Neural crest cell (in vitro differentiated cells): ENCODE measurements around the gene RFFL. TPM values are rescaled to one million over a fixed set of nuclear protein-coding genes. Genes with fewer than 3 reads are reported as not detected.

Source experiments
- DNase-seq: peaks from one replicate; pipeline ENCODE4 v3.0.0; 2021; ENCODE audit warnings: low read depth, mixed read lengths, low spot score
- H3K27ac Mint-ChIP-seq: one replicate; pipeline ENCODE4 v1.8.0; 2021; ENCODE audit warnings: mild to moderate bottlenecking, mixed read lengths; ENCODE audit not compliant: unreplicated experiment
- H3K27me3 Mint-ChIP-seq: 2 replicates; pipeline ENCODE4 v1.8.0; 2021; ENCODE audit warnings: low read depth, mild to moderate bottlenecking, mixed read lengths
- H3K36me3 Mint-ChIP-seq: 2 replicates; pipeline ENCODE4 v1.8.0; 2021; ENCODE audit warnings: low read depth, mild to moderate bottlenecking, mixed read lengths
- H3K4me1 Mint-ChIP-seq: 2 replicates; pipeline ENCODE4 v1.8.0; 2021; ENCODE audit warnings: mixed read lengths
- H3K4me3 Mint-ChIP-seq: one replicate; pipeline ENCODE4 v1.8.0; 2021; ENCODE audit warnings: mild to moderate bottlenecking, mixed read lengths
- H3K9me3 Mint-ChIP-seq: 2 replicates; pipeline ENCODE4 v1.8.0; 2021; ENCODE audit warnings: mixed read lengths
- total RNA-seq: library from RNA; stranded (reverse); gene quantifications from 2 replicates; pipeline ENCODE4 v1.2.1, GENCODE V29; 2021
- TF ChIP-seq, protein P1 (sequence below): fragments of 200-600 bp; sonication (generic); conservative IDR thresholded peaks from 2 replicates; pipeline ENCODE4 v1.5.0; 2021; ENCODE audit warnings: antibody characterized with exemption, mild to moderate bottlenecking

The RFFL gene
- total RNA-seq, 1 donor from 2014 or later, result 22.5 TPM

DNA sequence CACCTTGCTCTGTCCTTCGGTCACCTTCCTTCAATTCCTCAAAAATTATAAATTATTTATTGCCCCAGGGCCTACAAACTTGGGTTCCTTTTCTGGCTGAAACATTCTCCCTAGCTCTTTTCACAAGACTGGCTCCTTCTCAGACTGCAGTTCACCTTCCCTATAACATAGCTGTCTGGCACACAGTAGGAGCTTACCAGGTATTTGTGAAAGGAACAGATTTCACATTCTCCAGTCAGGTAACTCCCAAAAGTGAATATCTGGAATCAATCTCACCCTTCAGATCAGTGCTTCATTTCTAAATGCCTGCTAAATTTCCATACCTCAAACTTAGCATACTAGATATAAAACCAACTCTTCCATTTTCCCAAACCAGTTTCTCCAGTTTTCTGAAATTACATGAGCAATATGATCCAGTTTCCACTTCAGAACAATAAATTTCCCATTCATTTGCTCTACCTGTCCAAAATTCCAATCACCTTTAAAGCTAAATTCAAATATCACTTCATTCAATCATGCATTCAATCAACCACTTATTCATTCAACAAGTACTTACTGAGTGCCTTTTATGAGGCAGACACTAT lies 6.1 kb downstream of the RFFL start:
- no peaks in the 10 kb centered on the region for H3K9me3 Mint-ChIP-seq
- H3K27me3 Mint-ChIP-seq, result no peaks in the 10 kb centered on the region
- no peak for DNase-seq
- no peak overlapping the region for H3K27ac Mint-ChIP-seq
- H3K36me3 Mint-ChIP-seq, result peaks cover 3% of the 10 kb centered on the region
- TF ChIP-seq, protein P1, sequence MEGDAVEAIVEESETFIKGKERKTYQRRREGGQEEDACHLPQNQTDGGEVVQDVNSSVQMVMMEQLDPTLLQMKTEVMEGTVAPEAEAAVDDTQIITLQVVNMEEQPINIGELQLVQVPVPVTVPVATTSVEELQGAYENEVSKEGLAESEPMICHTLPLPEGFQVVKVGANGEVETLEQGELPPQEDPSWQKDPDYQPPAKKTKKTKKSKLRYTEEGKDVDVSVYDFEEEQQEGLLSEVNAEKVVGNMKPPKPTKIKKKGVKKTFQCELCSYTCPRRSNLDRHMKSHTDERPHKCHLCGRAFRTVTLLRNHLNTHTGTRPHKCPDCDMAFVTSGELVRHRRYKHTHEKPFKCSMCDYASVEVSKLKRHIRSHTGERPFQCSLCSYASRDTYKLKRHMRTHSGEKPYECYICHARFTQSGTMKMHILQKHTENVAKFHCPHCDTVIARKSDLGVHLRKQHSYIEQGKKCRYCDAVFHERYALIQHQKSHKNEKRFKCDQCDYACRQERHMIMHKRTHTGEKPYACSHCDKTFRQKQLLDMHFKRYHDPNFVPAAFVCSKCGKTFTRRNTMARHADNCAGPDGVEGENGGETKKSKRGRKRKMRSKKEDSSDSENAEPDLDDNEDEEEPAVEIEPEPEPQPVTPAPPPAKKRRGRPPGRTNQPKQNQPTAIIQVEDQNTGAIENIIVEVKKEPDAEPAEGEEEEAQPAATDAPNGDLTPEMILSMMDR, result no peak
- H3K4me1 Mint-ChIP-seq, result peaks cover 3% of the 10 kb centered on the region
- no peak overlapping the region for H3K4me3 Mint-ChIP-seq

DNA sequence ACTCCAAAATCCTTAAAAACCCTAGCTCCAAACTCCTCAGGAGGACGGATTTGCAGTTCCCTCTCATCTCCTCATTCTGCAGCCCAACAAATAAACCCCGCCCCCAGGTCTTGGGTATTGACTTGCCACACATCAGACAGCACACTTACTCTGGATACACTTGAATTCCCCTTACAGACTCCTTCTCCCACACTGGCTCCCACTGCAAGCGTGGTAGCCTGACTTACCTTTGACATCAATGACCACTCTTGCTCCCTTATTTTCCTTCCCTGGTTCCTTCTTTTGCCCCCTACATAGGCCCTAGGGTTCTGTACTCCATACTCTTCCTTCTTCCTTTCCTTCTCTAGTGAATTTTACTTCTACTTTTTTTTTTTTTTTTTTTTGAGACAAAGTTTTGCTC lies 7.5 kb downstream of the RFFL start:
- H3K4me1 Mint-ChIP-seq, result peaks cover 7% of the 10 kb centered on the region
- TF ChIP-seq, protein P1, result no peak
- no peaks in the 10 kb centered on the region for H3K27me3 Mint-ChIP-seq
- H3K27ac Mint-ChIP-seq, result no peak overlapping the region
- peaks cover 3% of the 10 kb centered on the region for H3K36me3 Mint-ChIP-seq
- no peaks in the 10 kb centered on the region for H3K9me3 Mint-ChIP-seq
- no peak overlapping the region for H3K4me3 Mint-ChIP-seq
- no peak for DNase-seq

DNA sequence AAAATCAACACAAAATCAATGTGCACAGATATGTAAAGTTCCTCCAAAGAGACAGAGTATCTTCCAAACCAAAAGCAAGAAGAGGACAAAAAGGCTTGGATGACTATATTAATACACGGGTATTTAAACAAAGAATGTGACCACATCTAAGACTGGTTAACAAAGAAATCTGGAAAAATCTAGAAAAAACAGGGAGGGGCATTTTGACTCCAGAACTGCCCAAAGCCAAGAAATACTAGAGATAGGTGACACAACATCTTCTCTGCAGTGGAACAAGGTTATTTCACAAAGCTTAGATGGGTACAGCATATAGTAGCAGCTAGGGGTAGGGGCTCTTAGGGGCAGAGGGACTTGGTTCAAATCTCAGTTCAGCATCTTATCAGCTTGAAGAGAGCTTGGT lies 10.3 kb downstream of the RFFL start:
- H3K9me3 Mint-ChIP-seq, result no peaks in the 10 kb centered on the region
- H3K4me3 Mint-ChIP-seq, result no peak overlapping the region
- no peak overlapping the region for H3K27ac Mint-ChIP-seq
- H3K4me1 Mint-ChIP-seq, result peaks cover 7% of the 10 kb centered on the region
- H3K27me3 Mint-ChIP-seq, result no peaks in the 10 kb centered on the region
- H3K36me3 Mint-ChIP-seq, result no peaks in the 10 kb centered on the region
- TF ChIP-seq, protein P1, result no peak
- no peak for DNase-seq

DNA sequence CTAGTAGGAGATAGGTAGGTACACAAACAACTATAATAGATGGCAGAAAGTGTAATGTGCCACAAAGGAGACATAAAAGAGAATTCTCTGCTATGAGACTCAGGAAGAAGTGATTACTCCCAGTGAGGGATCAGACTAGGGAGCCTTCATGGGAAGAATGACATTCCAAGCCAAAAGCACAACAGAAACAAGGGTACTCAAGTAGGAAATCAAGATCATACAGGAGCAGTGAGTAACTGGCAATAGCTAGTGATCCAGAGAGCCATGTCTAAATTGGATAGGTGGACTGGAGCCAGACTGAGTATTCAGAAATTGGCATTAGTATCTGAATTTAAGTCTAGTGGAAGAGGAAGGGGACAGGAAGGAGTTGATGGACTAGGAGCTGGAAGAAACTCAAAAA lies 10.7 kb downstream of the RFFL start:
- DNase-seq, result no peak
- TF ChIP-seq, protein P1, result no peak
- peaks cover 7% of the 10 kb centered on the region for H3K4me1 Mint-ChIP-seq
- no peak overlapping the region for H3K27ac Mint-ChIP-seq
- H3K9me3 Mint-ChIP-seq, result no peaks in the 10 kb centered on the region
- H3K27me3 Mint-ChIP-seq, result no peaks in the 10 kb centered on the region
- no peak overlapping the region for H3K4me3 Mint-ChIP-seq
- H3K36me3 Mint-ChIP-seq, result no peaks in the 10 kb centered on the region

DNA sequence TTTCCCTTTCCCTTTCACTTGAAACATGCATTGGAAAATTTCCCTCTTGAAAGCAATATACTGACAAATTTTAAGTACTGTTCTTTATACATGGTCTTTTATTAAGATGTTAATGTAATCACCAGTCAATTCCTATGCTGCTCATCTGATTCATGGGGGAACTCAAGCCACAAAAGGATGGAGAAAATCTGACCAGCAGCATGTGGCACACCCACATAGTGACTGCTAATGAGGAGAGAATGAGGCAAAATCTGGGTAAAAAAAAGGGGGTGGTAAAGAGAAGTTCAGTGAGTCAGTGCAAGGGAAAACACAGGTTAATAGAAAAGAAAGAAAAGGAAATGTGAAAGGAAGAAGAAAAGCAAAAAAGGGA lies 11.3 kb downstream of the RFFL start:
- DNase-seq, result no peak
- TF ChIP-seq, protein P1, result no peak
- Mint-ChIP-seq H3K27me3 (no peaks in the 10 kb centered on the region), H3K4me1 (peaks cover 7% of the 10 kb centered on the region), H3K4me3 (no peak overlapping the region), H3K9me3 (no peaks in the 10 kb centered on the region), H3K36me3 (no peaks in the 10 kb centered on the region), H3K27ac (no peak overlapping the region)
